Lower leg skin (tissue), 4 donors: ENCODE measurements around the gene NFATC4. TPM values are rescaled to one million over a fixed set of nuclear protein-coding genes. Genes with fewer than 3 reads are reported as not detected.

Experiments used
- DNase-seq, 2 donors: peaks; one replicate each; pipeline ENCODE4 v3.0.0-alpha.2; 2019; ENCODE audit warnings: low spot score in 2 of 2
- H3K4me3 ChIP-seq: fragments of 200-600 bp; sonication (generic); 2 replicates; pipeline ENCODE4 v1.5.1; 2017; ENCODE audit warnings: mild to moderate bottlenecking, low read depth; ENCODE audit not compliant: poor library complexity, severe bottlenecking
- CTCF ChIP-seq, 3 donors: fragments of 450-650 bp; IDR thresholded peaks; one replicate each; pipeline ENCODE4 v1.5.1; 2016; ENCODE audit warnings: antibody characterized with exemption in 3 of 3, mild to moderate bottlenecking in 3 of 3, moderate library complexity in 2 of 3
- POLR2A ChIP-seq, 2 donors: fragments of 450-650 bp; IDR thresholded peaks; one replicate each; pipeline ENCODE4 v1.6.1; 2016 to 2017; ENCODE audit warnings: antibody characterized with exemption in 2 of 2, mild to moderate bottlenecking in 1 of 2, moderate library complexity in 1 of 2
- WGBS, 2 donors: methylation state at CpG; one replicate each; pipeline ENCODE4 v1.1.5; 2018; 5-methylcytosine and 5-hydroxymethylcytosine counted together
- intact Hi-C: fragments of 100-400 bp; cut with DNase I; formaldehyde crosslinking; loops from one replicate; pipeline ENCODE4 v1.15.0; 2023; ENCODE audit warnings: low total_unique reads
- total RNA-seq, 4 donors: library from RNA; depleted of rRNA; stranded (reverse); fragments of >200 nt; gene quantifications; one replicate each; pipeline ENCODE4 v1.1.0, GENCODE V29; 2016

The NFATC4 gene
- total RNA-seq, 4 donors from 2014 or later = 8.3 to 26.1 (median 14.0) TPM

DNA sequence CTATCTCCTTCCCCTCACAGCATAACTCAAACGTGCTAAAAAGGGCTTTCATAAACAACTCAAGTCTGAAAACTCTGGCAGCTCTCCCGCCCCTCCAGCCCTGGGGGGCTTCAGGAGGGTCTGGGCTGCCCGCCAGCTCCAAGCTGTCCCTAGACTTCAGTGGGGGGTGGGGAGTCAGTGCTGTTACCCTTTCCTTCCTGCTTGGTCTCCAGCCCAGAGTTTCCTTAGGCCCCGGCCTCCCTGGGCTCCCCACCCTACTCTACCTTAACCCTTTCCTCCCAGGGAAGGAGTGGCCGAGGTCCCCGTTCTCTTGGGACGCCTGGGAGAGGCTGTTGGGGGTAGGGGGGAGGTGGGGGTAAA, 30.3 kb downstream of the NFATC4 start:
- WGBS, 2 donors = 15 to 16% methylated on average over 7 of the region's 7 CpGs
- intact Hi-C loops = no loop called here
- no peak overlapping the region for H3K4me3 ChIP-seq
- no peak for TF ChIP-seq POLR2A (IDR thresholded peaks at IDR 0.05)
- no peak for TF ChIP-seq CTCF (IDR thresholded peaks at IDR 0.05)
- DNase-seq = no peak

DNA sequence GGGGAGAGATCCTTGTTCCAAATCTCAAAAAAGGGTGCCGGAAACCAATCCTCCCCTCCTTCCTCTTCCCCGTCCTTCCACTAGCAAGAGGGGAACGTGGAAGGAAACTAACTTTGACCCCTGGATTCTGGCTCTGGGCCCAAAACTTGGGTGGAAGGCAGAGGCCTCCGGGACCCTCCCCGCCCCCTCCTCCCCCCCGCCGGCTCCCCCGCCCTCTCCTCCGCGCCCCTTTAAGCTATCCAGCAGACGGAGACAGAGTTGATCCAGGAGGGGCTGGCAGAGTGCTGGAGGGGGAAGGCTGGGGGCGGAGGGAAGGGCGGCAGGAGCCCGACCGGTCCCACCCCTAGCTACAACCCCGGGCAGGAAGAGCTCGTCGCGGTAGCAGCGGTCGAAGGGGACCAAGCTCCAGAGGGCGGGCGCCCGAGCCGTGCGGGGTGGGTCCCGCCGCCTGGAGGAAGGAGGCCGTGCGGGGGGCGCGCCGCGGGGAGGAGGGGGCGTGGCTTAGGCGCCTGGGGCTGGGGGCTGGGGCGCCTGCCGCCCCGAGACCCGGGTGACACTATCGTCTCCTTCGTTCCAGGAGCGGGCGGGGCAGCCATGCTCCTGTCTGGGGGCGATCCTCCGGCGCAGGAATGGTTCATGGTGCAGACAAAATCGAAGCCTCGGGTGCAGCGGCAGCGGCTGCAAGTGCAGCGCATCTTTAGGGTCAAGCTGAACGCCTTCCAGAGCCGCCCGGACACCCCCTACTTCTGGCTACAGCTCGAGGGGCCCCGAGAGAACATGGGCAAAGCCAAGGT, 30.9 kb downstream of the NFATC4 start, which contains the start of gene NYNRIN:
Gene NYNRIN, plus strand, starts transcription at position 351 of the 794 bp plus-strand sequence. Its CDS starts 244 bp downstream, at position 595.
- H3K4me3 ChIP-seq = peak within 1 kb of the TSS; percentile 40
- peak in 1 of 2 donors; percentile 87 for DNase-seq
- TF ChIP-seq CTCF (IDR thresholded peaks at IDR 0.05) = no peak
- no peak for TF ChIP-seq POLR2A (IDR thresholded peaks at IDR 0.05)
- WGBS, 2 donors = 1 to 2% methylated on average over 42 to 46 of the region's 57 CpGs
- intact Hi-C loops = no loop called here

GRCh38 chr14:24399447-24399822, 31.5 kb downstream of the NFATC4 start:
- peak overlapping the region; percentile 40 for H3K4me3 ChIP-seq
- 6 to 16% methylated on average over 8 of the region's 8 CpGs for WGBS, 2 donors
- intact Hi-C loops = no loop called here
- TF ChIP-seq POLR2A (IDR thresholded peaks at IDR 0.05) = no peak
- TF ChIP-seq CTCF (IDR thresholded peaks at IDR 0.05) = no peak
- no peak for DNase-seq

DNA sequence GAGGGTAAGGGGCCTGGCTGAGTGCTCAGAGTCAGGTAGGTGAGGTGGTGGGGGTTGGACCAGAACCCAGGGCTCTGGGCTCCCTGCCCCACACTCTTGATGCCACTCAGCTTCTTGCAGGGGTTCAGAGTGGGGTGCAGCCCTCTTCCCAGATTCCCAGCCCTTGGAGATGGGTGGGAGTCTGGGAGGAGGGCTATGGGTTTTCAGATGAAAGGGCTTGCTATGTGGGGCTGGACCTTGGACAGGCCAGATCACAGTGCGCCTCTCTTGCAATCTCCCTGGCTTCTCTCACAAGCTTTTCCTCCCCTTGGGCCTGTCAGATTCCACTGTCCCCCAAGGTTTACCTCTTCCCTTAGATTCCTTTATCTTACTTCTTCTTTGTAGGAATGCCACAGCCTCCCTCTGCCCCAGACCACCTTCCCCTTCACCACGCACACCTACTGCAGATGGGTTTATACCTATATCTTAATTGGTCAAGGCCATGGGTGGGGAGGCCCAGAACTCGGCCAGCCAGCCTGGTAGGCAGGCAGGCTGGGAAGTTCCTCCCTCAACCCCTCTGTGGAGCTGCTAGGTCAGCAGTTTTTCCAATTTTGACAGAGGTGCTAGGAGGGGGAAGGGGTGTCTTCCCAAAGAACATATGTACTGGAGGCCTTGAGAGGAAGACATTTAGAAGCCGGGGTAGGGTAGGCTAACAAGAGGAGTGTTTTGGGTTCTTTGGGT, 32.2 kb downstream of the NFATC4 start:
- no peak for DNase-seq
- TF ChIP-seq CTCF (IDR thresholded peaks at IDR 0.05) = no peak
- TF ChIP-seq POLR2A (IDR thresholded peaks at IDR 0.05) = no peak
- WGBS, 2 donors = 43 to 45% methylated on average over 4 of the region's 4 CpGs
- intact Hi-C loops = no loop called here
- H3K4me3 ChIP-seq = no peak overlapping the region

DNA sequence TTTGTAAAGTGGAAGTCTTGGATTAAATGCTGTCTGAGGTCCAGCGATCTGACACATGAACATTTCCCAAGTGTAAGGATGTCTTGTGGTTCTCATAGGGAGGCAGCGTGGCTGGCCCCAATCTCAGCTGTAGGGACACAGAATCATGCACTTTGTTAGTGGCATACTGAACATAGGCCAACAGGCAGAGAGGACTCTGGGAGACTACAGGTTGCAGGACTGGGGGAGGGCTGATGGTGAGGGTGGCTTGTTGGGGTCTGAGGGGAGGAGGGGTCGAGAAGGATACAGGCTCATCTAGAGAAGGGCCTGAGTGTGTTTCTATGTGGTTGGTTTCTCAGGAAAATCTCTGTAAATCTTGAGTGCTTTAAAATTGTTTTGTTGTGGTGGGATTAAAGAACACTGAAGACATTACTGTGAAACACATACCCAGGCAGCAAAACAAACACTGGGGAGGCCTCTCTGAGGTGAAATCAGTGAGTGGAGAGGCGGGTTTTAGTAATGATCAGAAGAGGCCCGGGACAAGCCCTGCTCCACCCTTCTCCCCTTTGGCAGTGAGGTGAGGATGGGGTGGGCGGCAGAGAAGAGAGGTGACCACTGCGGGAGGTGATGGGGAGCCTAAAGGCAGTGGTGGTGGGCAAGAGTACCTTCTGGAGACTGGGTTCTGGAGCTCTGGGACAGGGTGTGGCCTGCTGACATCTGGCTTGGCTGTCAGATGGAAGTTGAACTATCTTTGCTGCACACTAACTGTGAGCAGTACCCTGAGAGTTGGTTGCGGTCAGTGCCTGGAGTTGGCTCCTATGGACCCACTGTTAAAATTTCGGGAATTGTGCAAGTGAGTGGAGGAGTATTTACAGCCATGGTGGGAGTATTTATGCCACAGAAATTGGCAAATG, 34.1 kb downstream of the NFATC4 start:
- no peak overlapping the region for H3K4me3 ChIP-seq
- TF ChIP-seq POLR2A (IDR thresholded peaks at IDR 0.05) (no peak), CTCF (IDR thresholded peaks at IDR 0.05) (no peak)
- peak in 1 of 2 donors; percentile 74 for DNase-seq
- WGBS, 2 donors = 52 to 55% methylated on average over 9 of the region's 9 CpGs
- intact Hi-C loops = no loop called here
